ENCODE data around the gene ADGRV1. TPM values are rescaled to one million over a fixed set of nuclear protein-coding genes. Genes with fewer than 3 reads are reported as not detected.

Gene ADGRV1
- total RNA-seq, 2 donors from 2014 or later: 1.4 TPM; not detected in 1

GRCh38 chr5:90930062-90930461, 371.5 kb downstream of the ADGRV1 start:
- H3K27me3 ChIP-seq (replicated peaks; ENCODE audit: insufficient read depth): no peaks in the 10 kb centered on the region
- H3K36me3 ChIP-seq: no peaks in the 10 kb centered on the region
- H3K27ac ChIP-seq: no peak overlapping the region
- H3K4me1 ChIP-seq (ENCODE audit: control insufficient read depth in 1 of 2, low read depth in 2 of 2): peaks cover 0 to 3% of the 10 kb centered on the region in 2 donors
- ATAC-seq (ENCODE audit: insufficient number of reproducible peaks, low FRiP score, low read depth): no peak
- TF ChIP-seq, protein P1, sequence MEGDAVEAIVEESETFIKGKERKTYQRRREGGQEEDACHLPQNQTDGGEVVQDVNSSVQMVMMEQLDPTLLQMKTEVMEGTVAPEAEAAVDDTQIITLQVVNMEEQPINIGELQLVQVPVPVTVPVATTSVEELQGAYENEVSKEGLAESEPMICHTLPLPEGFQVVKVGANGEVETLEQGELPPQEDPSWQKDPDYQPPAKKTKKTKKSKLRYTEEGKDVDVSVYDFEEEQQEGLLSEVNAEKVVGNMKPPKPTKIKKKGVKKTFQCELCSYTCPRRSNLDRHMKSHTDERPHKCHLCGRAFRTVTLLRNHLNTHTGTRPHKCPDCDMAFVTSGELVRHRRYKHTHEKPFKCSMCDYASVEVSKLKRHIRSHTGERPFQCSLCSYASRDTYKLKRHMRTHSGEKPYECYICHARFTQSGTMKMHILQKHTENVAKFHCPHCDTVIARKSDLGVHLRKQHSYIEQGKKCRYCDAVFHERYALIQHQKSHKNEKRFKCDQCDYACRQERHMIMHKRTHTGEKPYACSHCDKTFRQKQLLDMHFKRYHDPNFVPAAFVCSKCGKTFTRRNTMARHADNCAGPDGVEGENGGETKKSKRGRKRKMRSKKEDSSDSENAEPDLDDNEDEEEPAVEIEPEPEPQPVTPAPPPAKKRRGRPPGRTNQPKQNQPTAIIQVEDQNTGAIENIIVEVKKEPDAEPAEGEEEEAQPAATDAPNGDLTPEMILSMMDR (IDR thresholded peaks at IDR 0.05): no peak
- no peak for DNase-seq (ENCODE audit: low spot score)
- H3K4me3 ChIP-seq: no peak overlapping the region
- H3K9me3 ChIP-seq: no peaks in the 10 kb centered on the region

- H3K9me3 ChIP-seq: no peaks in the 10 kb centered on the region
- no peak for ATAC-seq (ENCODE audit: insufficient number of reproducible peaks, low FRiP score, low read depth)
- H3K36me3 ChIP-seq: no peaks in the 10 kb centered on the region
- H3K27ac ChIP-seq: no peak overlapping the region
- peaks cover 0 to 3% of the 10 kb centered on the region in 2 donors for H3K4me1 ChIP-seq (ENCODE audit: control insufficient read depth in 1 of 2, low read depth in 2 of 2)
- no peak overlapping the region for H3K4me3 ChIP-seq
- TF ChIP-seq, protein P1 (IDR thresholded peaks at IDR 0.05): no peak
- no peak for DNase-seq (ENCODE audit: low spot score)
- H3K27me3 ChIP-seq (replicated peaks; ENCODE audit: insufficient read depth): no peaks in the 10 kb centered on the region
Observed at GRCh38 chr5:90930756-90931431, 372.3 kb downstream of the ADGRV1 start.

DNA sequence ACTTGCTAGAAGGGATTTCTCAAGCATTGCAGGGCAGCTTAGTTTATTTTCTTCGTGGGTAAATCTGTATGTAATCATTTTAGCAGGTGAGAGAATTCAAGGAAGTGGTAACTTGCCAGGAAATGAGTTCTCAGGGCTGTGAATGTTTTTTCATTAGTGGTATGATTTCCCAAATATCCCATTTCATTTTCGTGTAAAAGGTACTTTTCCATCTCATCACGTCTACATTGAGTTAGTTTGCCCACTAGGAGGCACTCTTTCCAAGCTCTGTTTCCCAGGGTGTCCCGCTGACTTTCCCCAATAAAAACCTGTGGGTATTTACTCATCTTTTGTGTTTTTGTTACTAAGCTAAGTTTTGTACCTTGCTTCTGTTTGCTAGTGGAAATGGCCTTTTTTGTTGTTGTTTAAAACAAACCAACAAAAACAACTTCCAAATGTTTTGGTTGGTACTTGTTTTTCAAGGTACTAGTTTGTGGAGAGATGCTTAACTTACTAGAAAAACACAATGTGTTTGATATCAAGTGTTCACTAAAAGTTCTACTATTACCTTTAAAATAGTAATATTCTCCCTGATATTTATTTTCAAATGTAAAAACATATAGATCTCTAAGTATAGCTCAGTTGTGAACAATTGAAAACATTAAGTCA, 373.6 kb downstream of the ADGRV1 start:
- Histone ChIP-seq H3K4me3 (no peak overlapping the region), H3K4me1 (ENCODE audit: control insufficient read depth in 1 of 2, low read depth in 2 of 2) (peaks cover 0 to 3% of the 10 kb centered on the region in 2 donors), H3K27ac (no peak overlapping the region), H3K27me3 (replicated peaks; ENCODE audit: insufficient read depth) (no peaks in the 10 kb centered on the region), H3K36me3 (no peaks in the 10 kb centered on the region), H3K9me3 (no peaks in the 10 kb centered on the region)
- TF ChIP-seq, protein P1 (IDR thresholded peaks at IDR 0.05): peak; percentile 77
- ATAC-seq (ENCODE audit: insufficient number of reproducible peaks, low FRiP score, low read depth): peak; percentile 92
- peak; percentile 6 for DNase-seq (ENCODE audit: low spot score)

DNA sequence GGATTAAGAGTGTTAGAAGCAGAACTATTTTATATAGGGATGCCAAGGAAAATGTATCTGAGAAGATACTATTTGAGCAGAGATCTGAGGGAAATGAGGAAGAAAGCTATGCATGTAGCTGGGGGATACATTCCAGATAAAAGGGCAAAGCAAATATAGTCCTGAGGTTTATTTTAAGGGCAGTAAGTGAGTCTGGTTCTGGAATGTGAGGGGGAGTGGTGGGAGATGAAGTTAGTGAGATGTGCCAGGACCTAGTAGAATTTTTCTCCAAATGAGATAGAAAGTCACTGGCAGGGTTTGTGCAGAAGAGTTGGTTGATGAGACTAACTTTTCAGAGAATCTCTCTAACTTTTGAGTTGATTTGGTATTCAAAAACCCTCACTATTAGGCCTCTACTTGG, 374.7 kb downstream of the ADGRV1 start:
- TF ChIP-seq, protein P1 (IDR thresholded peaks at IDR 0.05): no peak
- DNase-seq (ENCODE audit: low spot score) (no peak), ATAC-seq (ENCODE audit: insufficient number of reproducible peaks, low FRiP score, low read depth) (no peak)
- Histone ChIP-seq H3K4me1 (ENCODE audit: control insufficient read depth in 1 of 2, low read depth in 2 of 2) (peaks cover 0 to 3% of the 10 kb centered on the region in 2 donors), H3K4me3 (no peak overlapping the region), H3K27me3 (replicated peaks; ENCODE audit: insufficient read depth) (no peaks in the 10 kb centered on the region), H3K27ac (no peak overlapping the region), H3K36me3 (no peaks in the 10 kb centered on the region), H3K9me3 (no peaks in the 10 kb centered on the region)

DNA sequence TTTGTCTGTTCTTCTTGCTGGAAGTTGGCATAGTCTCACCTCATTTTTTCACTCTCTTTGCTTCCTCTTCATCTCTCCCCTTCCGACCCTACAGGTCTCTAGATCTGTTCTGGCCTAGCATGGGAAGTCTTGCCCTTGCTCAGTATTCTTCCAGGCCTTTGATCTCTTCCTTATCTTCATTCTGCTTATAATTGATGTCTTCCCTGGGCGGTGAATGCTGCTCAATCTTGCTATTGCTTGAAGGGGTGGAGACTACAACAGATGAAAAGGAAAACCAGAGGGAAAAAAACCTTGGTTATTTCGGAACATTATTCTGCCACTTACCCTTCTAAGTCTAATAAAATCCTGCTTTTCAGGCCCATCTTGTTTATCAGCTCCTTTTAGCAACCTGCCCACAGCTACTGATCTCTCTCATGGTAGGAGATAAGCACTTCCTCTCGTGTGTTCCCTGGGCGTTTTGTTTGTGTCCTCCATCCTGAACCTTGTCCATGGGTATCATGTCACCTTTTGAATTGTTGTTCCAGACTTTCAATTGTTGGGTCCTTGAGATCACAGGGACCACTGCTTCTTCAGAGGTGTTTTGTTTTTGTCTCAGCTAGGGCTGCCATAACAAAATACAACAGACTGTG, 375.6 kb downstream of the ADGRV1 start:
- ATAC-seq (ENCODE audit: insufficient number of reproducible peaks, low FRiP score, low read depth) (no peak), DNase-seq (ENCODE audit: low spot score) (no peak)
- TF ChIP-seq, protein P1 (IDR thresholded peaks at IDR 0.05): no peak
- Histone ChIP-seq H3K4me1 (ENCODE audit: control insufficient read depth in 1 of 2, low read depth in 2 of 2) (peaks cover 0 to 3% of the 10 kb centered on the region in 2 donors), H3K27me3 (replicated peaks; ENCODE audit: insufficient read depth) (no peaks in the 10 kb centered on the region), H3K4me3 (no peak overlapping the region), H3K27ac (no peak overlapping the region), H3K9me3 (no peaks in the 10 kb centered on the region), H3K36me3 (no peaks in the 10 kb centered on the region)
